Panc1 (cell line): ENCODE measurements around the gene NRM. TPM values are rescaled to one million over a fixed set of nuclear protein-coding genes. Genes with fewer than 3 reads are reported as not detected.

ENCODE experiments used
- ATAC-seq: fragments of 200-7000 bp; cut with Tn5 transposase; 2 replicates; pipeline ENCODE4 v1.9.1; 2020; ENCODE audit warnings: mild to moderate bottlenecking, moderate library complexity
- BruUV-seq: library from RNA; stranded (reverse); fragments of 400-500 nt; replicated peaks from 2 replicates; lab custom pipeline; 2021; lab: Mats Ljungman, UMichigan
- CTCF ChIA-PET: fragments of 300-600 bp; sonication (Branson Sonifier 250); formaldehyde crosslinking; loops from one replicate; lab custom pipeline; 2022; ENCODE audit warnings: antibody characterized with exemption; lab: Charles Lee
- POLR2A ChIA-PET: fragments of 300-600 bp; sonication (Branson Sonifier 250); formaldehyde crosslinking; loops from one replicate; lab custom pipeline; 2022; ENCODE audit warnings: antibody characterized with exemption; lab: Charles Lee
- DNase-seq: peaks from one replicate; pipeline ENCODE4 v3.0.0-alpha.2; 2010; ENCODE audit warnings: low read depth, low spot score
- H3K27ac ChIP-seq: 2 replicates; pipeline ENCODE4 v1.5.1; 2011; ENCODE audit warnings: mild to moderate bottlenecking, low read length, inconsistent platforms
- H3K27me3 ChIP-seq: fragments of 200-500 bp; sonication (Bioruptor generic); 2 replicates; pipeline ENCODE4 v1.6.0; 2014; ENCODE audit warnings: low read length, inconsistent platforms; ENCODE audit not compliant: control insufficient read depth, insufficient read depth
- H3K36me3 ChIP-seq: fragments of 200-500 bp; sonication (Bioruptor generic); 2 replicates; pipeline ENCODE4 v1.5.1; 2014; ENCODE audit warnings: inconsistent platforms, mild to moderate bottlenecking, low read length, moderate library complexity; ENCODE audit not compliant: control insufficient read depth, insufficient read depth
- H3K4me1 ChIP-seq: 2 replicates; pipeline ENCODE4 v1.5.1; 2011; ENCODE audit warnings: inconsistent platforms, mild to moderate bottlenecking, low read length, moderate library complexity; ENCODE audit not compliant: control insufficient read depth, insufficient read depth
- H3K4me3 ChIP-seq, 2 experiments: 2 replicates each; pipeline ENCODE4 v1.5.1; 2011 to 2012; ENCODE audit warnings: low read depth in 2 of 2, low read length in 2 of 2, mild to moderate bottlenecking in 2 of 2, inconsistent platforms in 1 of 2, moderate library complexity in 1 of 2
- H3K9me3 ChIP-seq: fragments of 200-500 bp; sonication (Bioruptor generic); 2 replicates; pipeline ENCODE4 v1.5.1; 2014; ENCODE audit warnings: low read depth, mild to moderate bottlenecking, inconsistent platforms, low read length, moderate library complexity; ENCODE audit not compliant: control insufficient read depth, insufficient read depth
- CTCF ChIP-seq: fragments of 450-650 bp; IDR thresholded peaks from 2 replicates; pipeline ENCODE4 v1.5.1; 2017; ENCODE audit warnings: mild to moderate bottlenecking
- POLR2AphosphoS5 ChIP-seq: IDR thresholded peaks from 2 replicates; pipeline ENCODE4 v1.6.1; 2012; ENCODE audit warnings: mild to moderate bottlenecking, low read depth, low read length, moderate library complexity
- REST ChIP-seq, 2 experiments: IDR thresholded peaks; 2 replicates each; pipeline ENCODE4 v1.6.1; 2011 to 2012; ENCODE audit warnings: low read depth in 2 of 2, control low read depth in 1 of 2, low read length in 1 of 2, mild to moderate bottlenecking in 1 of 2, moderate library complexity in 1 of 2; ENCODE audit not compliant: insufficient read depth in 1 of 2
- SIN3A ChIP-seq: IDR thresholded peaks from 2 replicates; pipeline ENCODE4 v1.6.1; 2012; ENCODE audit warnings: low read depth, mild to moderate bottlenecking, low read length, moderate library complexity, borderline replicate concordance; ENCODE audit not compliant: insufficient read depth
- TCF7L2 ChIP-seq: IDR thresholded peaks from 2 replicates; pipeline ENCODE4 v1.6.1; 2011; ENCODE audit warnings: mild to moderate bottlenecking, low read depth, low read length, inconsistent platforms
- in situ Hi-C: cut with HindIII; loops from 2 replicates; pipeline ENCODE4 v1.10.0; 2016; ENCODE audit warnings: low sequenced_read_pairs, low pct_unique_long_range_greater_than_20kb
- intact Hi-C: fragments of 100-400 bp; cut with micrococcal nuclease; formaldehyde crosslinking; loops from one replicate; pipeline ENCODE4 v1.10.0; 2022; ENCODE audit not compliant: unreplicated experiment
- total RNA-seq: library from RNA; stranded (reverse); gene quantifications from one replicate; pipeline ENCODE4 v1.2.1, GENCODE V29; 2021; ENCODE audit not compliant: unreplicated experiment

The NRM gene
- total RNA-seq, 1 experiment from 2014 or later = 21.9 TPM

GRCh38 chr6:30684386-30685156 is 6.2 kb downstream of the NRM start:
- BruUV-seq = no TSS peak
- in situ Hi-C loops = no loop called here
- no peaks in the 10 kb centered on the region for H3K27me3 ChIP-seq
- ATAC-seq (no peak), DNase-seq (no peak)
- H3K4me3 ChIP-seq = peak overlapping the region; percentile 85 to 96
- ChIA-PET CTCF (interaction anchor here (0.7 kb wide), 1 partner anchor 43 kb away, joined by 5 read pairs; no protein-coding TSS in a partner anchor), POLR2A (no interaction called here)
- intact Hi-C loops = loop anchor here (5.0 kb wide), 1 partner anchor 403 kb away; no protein-coding TSS in a partner anchor
- no peak for TF ChIP-seq POLR2AphosphoS5
- TF ChIP-seq REST (IDR thresholded peaks at IDR 0.05; ENCODE audit: insufficient read depth in 1 of 2, low read depth in 2 of 2, low read length in 1 of 2) = no peak
- TF ChIP-seq SIN3A = no peak
- no peaks in the 10 kb centered on the region for H3K36me3 ChIP-seq
- peaks cover 38% of the 10 kb centered on the region for H3K4me1 ChIP-seq
- peak overlapping the region; percentile 96 for H3K27ac ChIP-seq
- H3K9me3 ChIP-seq = no peaks in the 10 kb centered on the region

GRCh38 chr6:30683980-30684338 is 6.8 kb downstream of the NRM start:
- H3K27ac ChIP-seq = peak overlapping the region; percentile 96
- peaks cover 38% of the 10 kb centered on the region for H3K4me1 ChIP-seq
- in situ Hi-C loops = no loop called here
- no peak for DNase-seq
- ATAC-seq = no peak
- H3K36me3 ChIP-seq = no peaks in the 10 kb centered on the region
- TF ChIP-seq SIN3A (no peak), TCF7L2 (no peak), REST (IDR thresholded peaks at IDR 0.05; ENCODE audit: insufficient read depth in 1 of 2, low read depth in 2 of 2, low read length in 1 of 2) (no peak), CTCF (no peak), POLR2AphosphoS5 (no peak)
- intact Hi-C loops = loop anchor here (5.0 kb wide), 1 partner anchor 403 kb away; no protein-coding TSS in a partner anchor
- no peaks in the 10 kb centered on the region for H3K9me3 ChIP-seq
- peak overlapping the region; percentile 85 to 96 for H3K4me3 ChIP-seq
- no TSS peak for BruUV-seq
- CTCF ChIA-PET = interaction anchor here (0.7 kb wide), 1 partner anchor 43 kb away, joined by 5 read pairs; no protein-coding TSS in a partner anchor
- POLR2A ChIA-PET = no interaction called here
- no peaks in the 10 kb centered on the region for H3K27me3 ChIP-seq
